Activated CD4-positive, alpha-beta T cell treated with anti-CD3 and anti-CD28 coated beads, Interleukin-2, amount 50 U/mL, for 16 hours (primary cell): ENCODE measurements around the gene FAM227B.
"Not testable (repeated sequence)": the region's sequence is repeated elsewhere in the genome, so short reads cannot be mapped to it uniquely, and the experiment has no call there.

Source experiments
- DNase-seq: peaks from one replicate; pipeline ENCODE4 v3.0.0-alpha.2; 2020

FAM227B gene

DNA sequence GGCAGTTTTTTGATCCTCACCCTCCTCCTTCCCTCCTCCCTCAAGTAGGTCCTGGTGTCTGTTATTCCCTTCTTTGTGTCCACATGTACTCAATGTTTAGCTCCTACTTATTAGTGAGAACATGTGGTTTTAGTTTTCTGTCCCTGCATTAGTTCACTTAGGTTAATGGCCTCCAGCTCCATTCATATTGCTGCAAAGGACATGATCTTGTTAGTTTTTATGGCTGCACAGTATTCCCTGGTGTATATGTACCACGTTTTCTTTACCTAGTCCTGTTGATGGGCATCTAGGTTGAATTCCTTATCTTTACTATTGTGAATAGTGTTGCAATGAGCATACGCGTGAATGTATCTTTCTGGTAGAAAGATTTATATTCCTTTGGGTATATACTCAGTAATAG lies 259.2 kb downstream of the FAM227B start:
- DNase-seq = no peak

- DNase-seq = not testable (repeated sequence)
Observed at GRCh38 chr15:49354439-49354838, 266.2 kb downstream of the FAM227B start.

GRCh38 chr15:49343546-49343945 lies 277.1 kb downstream of the FAM227B start:
- no peak for DNase-seq

GRCh38 chr15:49339656-49340055 lies 281.0 kb downstream of the FAM227B start:
- no peak for DNase-seq

DNA sequence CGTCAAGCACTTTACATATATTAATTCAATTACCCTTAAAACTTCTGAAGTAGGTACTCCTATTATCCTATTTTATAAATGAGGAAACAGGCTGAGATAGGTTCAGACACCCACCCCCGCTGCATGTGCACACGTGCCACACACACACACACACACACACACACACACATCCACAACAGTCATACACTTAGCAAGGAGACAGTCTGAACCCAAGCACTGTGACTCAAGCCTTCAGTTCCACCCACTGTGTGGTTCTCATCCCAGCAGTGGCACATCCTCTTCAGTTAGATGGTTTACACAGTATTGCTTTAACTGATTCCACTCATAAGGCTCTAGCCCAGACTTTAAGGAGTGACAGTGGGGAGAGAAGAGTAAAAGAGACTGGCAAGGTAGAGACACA lies 288.7 kb downstream of the FAM227B start:
- DNase-seq = no peak

GRCh38 chr15:49331442-49331841 lies 289.2 kb downstream of the FAM227B start:
- DNase-seq = no peak

GRCh38 chr15:49330166-49330565 lies 290.5 kb downstream of the FAM227B start:
- no peak for DNase-seq

DNA sequence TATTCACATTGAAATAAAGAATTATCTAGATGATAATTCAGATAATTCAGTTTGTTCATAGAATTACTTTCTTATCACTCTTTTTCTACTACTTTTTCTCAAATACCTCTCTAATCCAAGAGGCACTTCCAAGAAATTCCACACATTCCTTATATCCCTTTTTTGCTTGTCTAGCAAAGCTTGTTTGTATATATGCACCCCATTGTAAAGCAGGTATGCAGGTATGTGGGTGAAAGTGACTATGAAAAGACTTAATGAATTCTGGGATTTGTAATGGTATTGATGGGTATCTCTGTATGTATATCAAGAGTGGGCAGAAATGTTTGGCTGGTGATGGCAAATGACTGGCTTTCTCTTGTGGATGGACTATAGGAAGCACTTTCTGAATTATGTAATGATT lies 291.7 kb downstream of the FAM227B start:
- no peak for DNase-seq

GRCh38 chr15:49327927-49328326 lies 292.7 kb downstream of the FAM227B start:
- no peak for DNase-seq

- DNase-seq = no peak
Observed at GRCh38 chr15:49323207-49323606, 297.4 kb downstream of the FAM227B start.

- DNase-seq = no peak
Observed at GRCh38 chr15:49320351-49320750, 300.3 kb downstream of the FAM227B start.

DNA sequence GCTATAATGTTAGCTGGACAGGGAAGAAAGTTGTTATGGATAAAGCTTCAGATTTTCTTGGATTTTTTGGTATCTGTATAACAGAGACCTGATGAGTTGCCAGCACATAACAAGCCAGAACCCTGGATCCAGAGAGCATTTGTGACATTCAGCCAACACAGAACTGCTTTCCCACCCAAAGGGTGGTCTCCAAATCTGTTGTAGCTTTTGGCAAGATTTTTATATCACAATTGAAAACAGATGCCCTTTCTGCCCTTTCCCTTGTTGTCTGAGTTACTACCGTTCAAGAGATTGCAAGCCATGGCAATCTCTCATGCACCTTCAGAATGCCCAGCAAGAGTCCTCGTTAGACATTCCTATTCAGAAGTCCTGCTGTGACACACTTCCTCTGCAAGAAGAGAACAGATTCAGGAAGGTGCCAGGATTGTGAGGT lies 305.2 kb downstream of the FAM227B start:
- no peak for DNase-seq

GRCh38 chr15:49314716-49315115 lies 305.9 kb downstream of the FAM227B start:
- DNase-seq = no peak

DNA sequence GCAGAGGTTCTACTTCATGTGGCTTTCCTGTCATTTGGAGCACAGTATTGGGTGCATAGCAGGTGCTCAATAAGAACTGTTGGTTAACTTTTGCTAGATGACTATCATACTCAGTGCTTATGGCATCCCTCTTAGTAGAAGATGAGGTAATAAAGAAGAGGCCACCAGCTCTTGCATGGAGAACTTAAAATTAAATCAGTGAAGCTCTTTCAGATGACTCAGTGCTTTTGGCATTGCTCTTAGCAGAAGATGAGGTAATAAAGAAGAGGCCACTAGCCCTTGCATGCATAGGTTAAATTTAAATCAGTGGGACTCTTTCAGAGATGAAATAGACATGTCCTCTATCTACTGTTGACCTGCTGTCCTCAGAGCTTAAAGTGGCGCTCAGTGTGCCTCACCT lies 307.0 kb downstream of the FAM227B start:
- no peak for DNase-seq

- DNase-seq = no peak
Observed at GRCh38 chr15:49309889-49310288, 310.7 kb downstream of the FAM227B start.

GRCh38 chr15:49308686-49309085 lies 311.9 kb downstream of the FAM227B start:
- no peak for DNase-seq

GRCh38 chr15:49306551-49306950 lies 314.1 kb downstream of the FAM227B start:
- DNase-seq = no peak

- no peak for DNase-seq
Observed at GRCh38 chr15:49303003-49303402, 317.6 kb downstream of the FAM227B start.

- DNase-seq = no peak
Observed at GRCh38 chr15:49301562-49301961, 319.1 kb downstream of the FAM227B start.

- no peak for DNase-seq
Observed at GRCh38 chr15:49300856-49301255, 319.8 kb downstream of the FAM227B start.

DNA sequence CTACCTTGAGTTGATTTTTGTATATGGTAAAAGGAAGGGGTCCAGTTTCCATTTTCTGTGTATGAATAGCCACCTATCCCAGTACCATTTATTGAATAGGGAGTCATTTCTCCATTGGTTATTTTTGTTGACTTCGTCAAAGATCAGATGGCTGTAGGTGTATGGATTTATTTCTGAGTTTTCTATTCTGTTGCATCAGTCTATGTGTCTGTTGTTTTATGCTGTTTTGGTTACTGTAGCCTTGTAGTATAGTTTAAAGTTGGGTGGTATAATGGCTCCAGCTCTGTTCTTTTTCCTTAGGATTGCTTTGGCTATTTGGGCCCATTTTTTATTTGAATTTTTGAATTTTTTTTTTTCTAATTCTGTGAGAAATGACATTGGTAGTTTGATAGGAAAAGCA lies 323.0 kb downstream of the FAM227B start:
- no peak for DNase-seq

- no peak for DNase-seq
Observed at GRCh38 chr15:49296258-49296657, 324.4 kb downstream of the FAM227B start.

DNA sequence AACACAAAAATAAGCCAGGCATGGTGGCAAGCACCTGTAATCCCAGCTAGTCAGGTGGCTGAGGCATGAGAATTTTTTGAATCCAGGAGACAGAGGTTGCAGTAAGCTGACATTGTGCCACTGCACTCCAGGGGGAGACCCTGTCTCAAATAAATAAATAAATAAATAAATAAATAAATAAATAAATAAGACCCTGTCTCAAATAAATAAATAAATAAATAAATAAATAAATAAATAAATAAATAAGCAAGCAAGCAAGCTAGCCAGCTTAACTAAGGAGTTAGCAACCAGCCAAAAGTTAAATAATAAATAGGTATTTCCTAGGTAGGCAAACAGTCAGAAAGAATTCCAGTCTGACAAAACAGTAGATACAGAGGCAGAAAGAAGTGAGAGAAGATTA lies 326.7 kb downstream of the FAM227B start:
- DNase-seq = no peak

- no peak for DNase-seq
Observed at GRCh38 chr15:49290191-49290590, 330.4 kb downstream of the FAM227B start.

DNA sequence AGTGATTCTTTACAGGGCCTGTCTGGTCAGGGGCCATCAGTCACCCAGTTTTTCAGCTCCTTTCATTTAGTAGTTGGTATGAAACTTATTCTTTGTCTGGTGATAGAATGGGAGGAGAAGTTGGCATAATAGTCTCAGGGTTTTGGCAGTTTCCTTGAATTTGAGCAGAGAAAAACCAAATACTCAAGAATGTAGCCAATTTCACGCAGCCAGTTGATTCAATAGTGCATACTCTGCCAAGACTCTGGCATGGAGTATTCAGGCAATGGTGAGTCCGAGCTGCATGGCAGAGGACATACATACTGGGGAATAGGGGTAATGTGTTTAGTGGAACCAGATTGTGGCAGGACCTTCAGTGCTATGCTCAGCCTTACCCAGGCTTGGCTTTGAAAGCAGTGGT lies 332.2 kb downstream of the FAM227B start:
- DNase-seq = no peak

DNA sequence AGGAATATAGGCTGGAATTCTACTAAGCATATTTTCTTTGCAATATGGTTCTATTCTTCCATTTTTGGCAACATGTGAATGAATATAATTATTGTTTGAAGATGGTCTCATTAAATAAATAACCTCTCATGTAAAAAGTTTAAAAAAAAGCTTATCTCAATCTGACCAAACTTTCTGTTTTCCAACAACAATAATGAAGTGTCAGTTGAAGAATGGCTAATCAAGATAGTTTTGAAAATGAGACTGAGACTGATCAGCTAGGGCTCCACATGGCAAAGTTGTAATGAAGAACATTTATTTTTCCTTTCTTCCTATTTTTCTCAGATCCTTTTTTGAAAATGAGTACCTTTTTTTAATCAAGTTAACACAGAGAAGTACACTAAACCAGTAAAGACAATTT lies 333.1 kb downstream of the FAM227B start:
- DNase-seq = no peak
